SK-N-SH treated with all-trans-retinoic acid at 6 μM for 48 hours (cell line): ENCODE results near the gene TBC1D2.

ENCODE experiments used
- TF ChIP-seq, protein P1 (sequence below): fragments of 250-450 bp; sonication (Bioruptor Pico); IDR thresholded peaks from 2 replicates; pipeline ENCODE4 v1.8.0; 2021; ENCODE audit warnings: low read depth, mild to moderate bottlenecking, moderate library complexity, borderline replicate concordance
- TF ChIP-seq, protein P2 (sequence below): fragments of 250-450 bp; sonication (Bioruptor Pico); IDR thresholded peaks from 2 replicates; pipeline ENCODE4 v1.5.1; 2021; ENCODE audit warnings: mild to moderate bottlenecking, moderate library complexity

DNA sequence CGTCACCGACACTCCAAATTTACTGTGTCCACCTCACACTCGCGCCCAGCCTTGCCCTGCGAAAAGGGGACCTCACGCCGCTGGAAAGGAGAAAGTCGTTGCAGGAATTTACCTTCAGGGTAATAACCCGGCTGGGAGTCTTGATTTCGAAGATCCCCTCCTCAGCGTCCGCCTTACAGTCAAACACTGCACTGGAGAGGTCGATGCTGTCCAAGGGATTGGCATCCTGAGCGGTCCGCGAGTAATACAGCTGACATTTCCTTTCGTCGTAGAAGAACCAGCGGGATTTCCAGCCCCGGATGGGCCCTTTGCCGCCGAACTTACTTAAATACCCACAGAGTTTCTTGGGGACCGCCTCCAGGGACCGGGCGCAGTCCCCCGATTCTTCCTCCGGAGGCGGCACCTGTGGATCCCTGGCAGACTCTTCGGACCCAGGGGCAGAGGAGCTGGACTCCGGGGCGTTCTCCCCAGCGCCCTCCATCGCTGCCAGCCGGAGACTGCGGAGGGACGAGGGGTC lies 330 bp downstream of the TBC1D2 start:
- TF ChIP-seq, protein P1, sequence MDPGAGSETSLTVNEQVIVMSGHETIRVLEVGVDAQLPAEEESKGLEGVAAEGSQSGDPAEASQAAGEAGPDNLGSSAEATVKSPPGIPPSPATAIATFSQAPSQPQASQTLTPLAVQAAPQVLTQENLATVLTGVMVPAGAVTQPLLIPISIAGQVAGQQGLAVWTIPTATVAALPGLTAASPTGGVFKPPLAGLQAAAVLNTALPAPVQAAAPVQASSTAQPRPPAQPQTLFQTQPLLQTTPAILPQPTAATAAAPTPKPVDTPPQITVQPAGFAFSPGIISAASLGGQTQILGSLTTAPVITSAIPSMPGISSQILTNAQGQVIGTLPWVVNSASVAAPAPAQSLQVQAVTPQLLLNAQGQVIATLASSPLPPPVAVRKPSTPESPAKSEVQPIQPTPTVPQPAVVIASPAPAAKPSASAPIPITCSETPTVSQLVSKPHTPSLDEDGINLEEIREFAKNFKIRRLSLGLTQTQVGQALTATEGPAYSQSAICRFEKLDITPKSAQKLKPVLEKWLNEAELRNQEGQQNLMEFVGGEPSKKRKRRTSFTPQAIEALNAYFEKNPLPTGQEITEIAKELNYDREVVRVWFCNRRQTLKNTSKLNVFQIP = no peak
- TF ChIP-seq, protein P2, sequence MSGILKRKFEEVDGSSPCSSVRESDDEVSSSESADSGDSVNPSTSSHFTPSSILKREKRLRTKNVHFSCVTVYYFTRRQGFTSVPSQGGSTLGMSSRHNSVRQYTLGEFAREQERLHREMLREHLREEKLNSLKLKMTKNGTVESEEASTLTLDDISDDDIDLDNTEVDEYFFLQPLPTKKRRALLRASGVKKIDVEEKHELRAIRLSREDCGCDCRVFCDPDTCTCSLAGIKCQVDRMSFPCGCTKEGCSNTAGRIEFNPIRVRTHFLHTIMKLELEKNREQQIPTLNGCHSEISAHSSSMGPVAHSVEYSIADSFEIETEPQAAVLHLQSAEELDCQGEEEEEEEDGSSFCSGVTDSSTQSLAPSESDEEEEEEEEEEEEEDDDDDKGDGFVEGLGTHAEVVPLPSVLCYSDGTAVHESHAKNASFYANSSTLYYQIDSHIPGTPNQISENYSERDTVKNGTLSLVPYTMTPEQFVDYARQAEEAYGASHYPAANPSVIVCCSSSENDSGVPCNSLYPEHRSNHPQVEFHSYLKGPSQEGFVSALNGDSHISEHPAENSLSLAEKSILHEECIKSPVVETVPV (CRISPR knock-in tag) = no peak
